Muscle layer of duodenum (tissue), 2 donors: ENCODE data around the gene APBB2.

Experiments
- H3K27ac ChIP-seq: one replicate; pipeline ENCODE4 v1.7.0; 2013; ENCODE audit warnings: mild to moderate bottlenecking, low read length
- H3K27me3 ChIP-seq: one replicate; pipeline ENCODE4 v1.7.0; 2013; ENCODE audit warnings: low read depth, mild to moderate bottlenecking, control low read depth, low read length
- H3K36me3 ChIP-seq, 2 donors: one replicate each; pipeline ENCODE4 v1.7.0; 2013; ENCODE audit warnings: low read length in 2 of 2, control low read depth in 1 of 2, mild to moderate bottlenecking in 1 of 2; ENCODE audit not compliant: insufficient read depth in 2 of 2, control insufficient read depth in 1 of 2
- H3K4me1 ChIP-seq, 2 donors: one replicate each; pipeline ENCODE4 v1.7.0; 2013; ENCODE audit warnings: low read length in 2 of 2, mild to moderate bottlenecking in 2 of 2, control low read depth in 1 of 2, moderate library complexity in 1 of 2; ENCODE audit not compliant: insufficient read depth in 2 of 2, control insufficient read depth in 1 of 2
- H3K4me3 ChIP-seq, 2 donors: one replicate each; pipeline ENCODE4 v1.7.0; 2013; ENCODE audit warnings: low read length in 2 of 2, low read depth in 1 of 2, mild to moderate bottlenecking in 1 of 2
- H3K9me3 ChIP-seq, 2 donors: one replicate each; pipeline ENCODE4 v1.7.0; 2013; ENCODE audit warnings: low read length in 2 of 2, control low read depth in 1 of 2, mild to moderate bottlenecking in 1 of 2; ENCODE audit not compliant: control insufficient read depth in 1 of 2
- donor health status: healthy.

APBB2 gene

GRCh38 chr4:40842318-40842717, 372.0 kb downstream of the APBB2 start:
- no peak overlapping the region for H3K27ac ChIP-seq
- H3K4me3 ChIP-seq: no peak overlapping the region
- no peaks in the 10 kb centered on the region for H3K9me3 ChIP-seq
- H3K4me1 ChIP-seq: no peaks in the 10 kb centered on the region
- no peaks in the 10 kb centered on the region for H3K36me3 ChIP-seq
- H3K27me3 ChIP-seq: no peaks in the 10 kb centered on the region

GRCh38 chr4:40840985-40841571, 373.3 kb downstream of the APBB2 start:
- Histone ChIP-seq H3K36me3 (peaks cover 0 to 2% of the 10 kb centered on the region in 2 donors), H3K9me3 (no peaks in the 10 kb centered on the region), H3K4me1 (no peaks in the 10 kb centered on the region)

DNA sequence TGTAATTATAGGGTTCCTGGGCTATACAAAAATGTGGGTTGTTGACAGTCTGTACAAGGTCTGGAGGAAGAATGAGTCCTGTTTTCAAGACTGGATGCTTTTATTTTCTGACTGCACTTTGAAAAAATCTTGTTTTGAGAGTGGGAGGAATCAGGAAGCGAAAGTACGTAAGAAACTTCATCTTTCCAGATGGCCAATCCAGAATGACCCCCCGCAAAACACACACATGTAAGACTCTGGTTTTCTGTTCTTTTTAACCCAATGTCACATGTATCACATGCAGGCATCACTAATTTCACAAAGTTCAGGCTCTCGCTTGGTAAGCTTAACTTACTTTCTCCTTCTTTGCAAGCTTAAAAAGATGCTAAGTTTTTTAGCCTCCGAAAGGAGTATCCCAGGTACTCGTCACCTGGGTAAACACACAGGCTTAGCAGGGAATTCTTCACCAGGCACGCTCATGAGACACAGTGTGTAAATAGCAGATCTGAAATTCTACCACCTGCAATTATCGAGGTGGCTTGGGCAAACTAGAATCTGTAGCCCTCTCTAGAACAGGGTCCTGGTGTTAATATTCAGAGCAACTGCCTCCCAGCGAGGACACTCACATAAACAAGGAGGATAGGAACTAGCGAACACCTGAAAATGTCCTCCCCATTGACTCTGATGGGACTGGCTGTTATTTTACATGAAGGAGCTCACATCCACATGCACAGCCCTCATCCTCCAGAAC, 373.9 kb downstream of the APBB2 start:
- H3K27me3 ChIP-seq: no peaks in the 10 kb centered on the region
- H3K27ac ChIP-seq: no peak overlapping the region
- peaks cover 0 to 7% of the 10 kb centered on the region in 2 donors for H3K36me3 ChIP-seq
- H3K9me3 ChIP-seq: no peaks in the 10 kb centered on the region
- H3K4me1 ChIP-seq: no peaks in the 10 kb centered on the region
- H3K4me3 ChIP-seq: no peak overlapping the region

More at GRCh38 chr4:40840985-40841571, 373.3 kb downstream of the APBB2 start:
- Histone ChIP-seq H3K27me3 (no peaks in the 10 kb centered on the region), H3K4me3 (no peak overlapping the region), H3K27ac (no peak overlapping the region)

DNA sequence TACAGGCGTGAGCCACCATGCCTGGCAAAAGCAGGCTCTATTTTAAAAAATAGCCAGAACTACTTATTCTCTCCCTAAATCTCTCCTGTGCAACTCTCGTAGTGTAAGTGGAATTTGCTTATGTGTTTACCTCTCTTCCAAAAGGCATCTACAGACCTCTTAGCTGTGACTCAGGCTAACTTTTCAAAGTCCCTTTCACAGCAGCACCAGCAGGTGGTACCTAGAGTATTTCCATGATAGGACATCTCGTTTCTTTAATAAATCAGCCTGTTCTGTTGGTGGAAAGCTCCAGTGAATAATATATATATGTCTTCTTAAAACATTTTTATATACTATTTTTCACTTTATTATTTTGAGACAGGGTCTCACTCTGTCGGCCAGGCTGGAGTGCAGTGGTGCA, 375.6 kb downstream of the APBB2 start:
- H3K36me3 ChIP-seq: peaks cover 0 to 7% of the 10 kb centered on the region in 2 donors
- H3K27ac ChIP-seq: no peak overlapping the region
- no peak overlapping the region for H3K4me3 ChIP-seq
- H3K27me3 ChIP-seq: no peaks in the 10 kb centered on the region
- H3K4me1 ChIP-seq: no peaks in the 10 kb centered on the region
- H3K9me3 ChIP-seq: no peaks in the 10 kb centered on the region

DNA sequence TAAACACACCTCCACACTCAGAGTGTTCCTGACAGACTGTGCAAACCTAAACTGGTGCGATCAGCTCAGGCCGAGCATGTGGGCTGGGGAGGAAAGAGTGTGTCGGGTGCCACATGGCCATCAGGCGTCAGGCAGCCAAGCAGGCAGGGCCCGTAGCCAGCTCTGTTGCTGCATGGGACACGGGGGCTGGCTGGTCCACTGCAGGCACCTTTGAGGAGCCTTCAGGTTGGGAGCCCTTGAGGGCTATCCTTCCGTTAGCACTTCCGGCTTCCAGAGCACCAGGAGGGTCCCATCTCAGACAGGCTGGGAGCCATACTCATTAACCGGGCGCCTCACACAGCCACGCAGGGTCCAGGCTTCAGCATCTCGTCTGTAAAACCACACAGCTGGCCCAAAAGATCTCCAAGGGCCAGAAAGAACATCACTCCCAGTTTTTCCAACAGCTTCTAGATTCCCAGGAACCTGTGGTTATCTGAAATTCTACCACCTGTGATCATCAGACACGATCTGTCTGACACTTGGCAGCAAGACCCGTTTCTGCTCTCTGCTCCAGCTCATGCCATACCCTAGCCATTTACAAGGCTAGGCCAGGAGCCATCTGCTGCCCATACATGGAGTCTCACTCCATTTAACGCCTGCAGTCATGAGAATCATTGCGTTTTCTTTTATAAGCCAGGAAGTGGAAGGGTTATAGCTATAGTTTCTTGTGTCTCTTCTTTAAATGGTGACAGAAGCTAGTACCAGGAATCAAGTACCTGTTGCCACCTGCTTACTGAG, 377.1 kb downstream of the APBB2 start:
- H3K27me3 ChIP-seq: no peaks in the 10 kb centered on the region
- no peaks in the 10 kb centered on the region for H3K9me3 ChIP-seq
- H3K36me3 ChIP-seq: peaks cover 0 to 7% of the 10 kb centered on the region in 2 donors
- no peak overlapping the region for H3K27ac ChIP-seq
- H3K4me3 ChIP-seq: no peak overlapping the region
- no peaks in the 10 kb centered on the region for H3K4me1 ChIP-seq

DNA sequence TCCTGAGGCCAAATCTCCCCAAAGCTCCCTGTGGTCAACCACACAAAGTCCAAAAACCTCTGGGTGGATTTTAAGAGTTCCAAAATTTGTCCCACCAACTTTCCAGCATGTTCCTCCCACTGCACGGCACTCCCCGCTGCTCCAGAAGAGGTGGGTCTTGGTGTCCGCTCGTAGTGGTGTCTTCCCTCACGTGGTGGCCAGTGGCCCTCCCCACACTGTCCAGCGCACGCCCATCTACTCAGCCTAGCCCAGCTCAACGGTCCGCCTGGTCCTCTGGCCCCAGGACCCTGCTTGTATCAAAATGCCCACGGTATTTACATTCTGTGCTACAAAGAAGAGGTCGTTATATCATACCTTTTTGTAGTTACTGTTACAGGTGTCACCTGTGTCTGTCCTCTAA, 381.1 kb downstream of the APBB2 start:
- H3K4me3 ChIP-seq: no peak overlapping the region
- no peaks in the 10 kb centered on the region for H3K4me1 ChIP-seq
- no peak overlapping the region for H3K27ac ChIP-seq
- no peaks in the 10 kb centered on the region for H3K9me3 ChIP-seq
- H3K36me3 ChIP-seq: peaks cover 0 to 15% of the 10 kb centered on the region in 2 donors
- H3K27me3 ChIP-seq: no peaks in the 10 kb centered on the region

DNA sequence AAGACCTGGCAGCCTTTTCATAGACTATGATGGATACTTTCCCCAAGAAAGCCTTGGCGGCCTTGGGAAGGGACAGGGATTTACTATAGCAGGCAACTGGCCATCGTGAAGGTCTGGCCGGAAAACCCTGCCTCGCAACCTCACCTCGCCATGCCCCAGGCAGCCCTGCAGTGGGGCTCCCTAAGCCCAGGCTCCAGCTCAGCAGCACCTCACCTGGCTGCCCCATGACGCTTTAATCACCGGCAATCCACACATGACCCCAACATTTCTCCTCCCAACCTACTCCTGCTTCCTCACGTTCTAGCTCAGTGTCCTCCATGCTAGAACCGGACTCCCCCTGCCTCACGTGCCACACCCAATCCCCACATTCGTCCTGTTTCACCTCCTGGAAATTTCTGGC, 382.2 kb downstream of the APBB2 start:
- Histone ChIP-seq H3K36me3 (peaks cover 0 to 15% of the 10 kb centered on the region in 2 donors), H3K9me3 (no peaks in the 10 kb centered on the region)

DNA sequence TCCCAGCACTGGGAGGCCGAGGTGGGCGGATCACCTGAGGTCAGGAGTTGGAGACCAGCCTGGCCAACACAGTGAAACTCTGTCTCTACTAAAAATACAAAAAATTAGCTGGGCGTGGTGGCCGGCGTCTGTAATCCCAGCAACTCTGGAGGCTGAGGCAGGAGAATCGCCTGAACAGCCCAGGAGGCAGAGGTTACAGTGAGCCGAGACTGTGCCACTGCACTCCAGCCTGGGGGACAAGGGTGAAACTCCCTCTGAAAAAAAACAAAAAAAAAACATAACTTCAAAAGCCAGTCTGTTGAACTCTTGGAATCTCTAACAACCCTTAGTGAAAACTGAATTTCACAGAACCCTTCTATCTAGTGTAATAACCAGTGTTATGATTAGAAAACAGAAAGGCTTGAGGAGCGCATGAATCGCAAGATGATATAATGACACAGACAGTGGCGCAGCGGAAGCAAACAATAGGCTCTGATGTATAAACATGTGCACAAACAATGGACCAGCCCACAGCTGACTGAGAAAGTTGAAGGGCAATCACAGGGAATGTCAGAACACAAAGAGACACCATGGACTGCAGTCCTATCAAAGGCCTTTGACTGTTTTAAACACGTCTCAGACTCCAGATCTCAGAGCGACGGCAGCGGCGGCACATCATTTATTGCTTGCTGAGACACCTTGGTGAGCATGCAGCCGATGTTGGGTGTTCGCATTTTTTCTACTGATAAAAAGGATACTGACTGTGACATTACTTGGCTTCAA, 383.0 kb downstream of the APBB2 start:
- Histone ChIP-seq H3K27ac (no peak overlapping the region), H3K4me3 (no peak overlapping the region), H3K27me3 (no peaks in the 10 kb centered on the region), H3K4me1 (no peaks in the 10 kb centered on the region), H3K9me3 (no peaks in the 10 kb centered on the region), H3K36me3 (peaks cover 0 to 18% of the 10 kb centered on the region in 2 donors)

More for the DNA sequence above, 382.2 kb downstream of the APBB2 start:
- Histone ChIP-seq H3K4me1 (no peaks in the 10 kb centered on the region), H3K27me3 (no peaks in the 10 kb centered on the region), H3K4me3 (no peak overlapping the region), H3K27ac (no peak overlapping the region)

DNA sequence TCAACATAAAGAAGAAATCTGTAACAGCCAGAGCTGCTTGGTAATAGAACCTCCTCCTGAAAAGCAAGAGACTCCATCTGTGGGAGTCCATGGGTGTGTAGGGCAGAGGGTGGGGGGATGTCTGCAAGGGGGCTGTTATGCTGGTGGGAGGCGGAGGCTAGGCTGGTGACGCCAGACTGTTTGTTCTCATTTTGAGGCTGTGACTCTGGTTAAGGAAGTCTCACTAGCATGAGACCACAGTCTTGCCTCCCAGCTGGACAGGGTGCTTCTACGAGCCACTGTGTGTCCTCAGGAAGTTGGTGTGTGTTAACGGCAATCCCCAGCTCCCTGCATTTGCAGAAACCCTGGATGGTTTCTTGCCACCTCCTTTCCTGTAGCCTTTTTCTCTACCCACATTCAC, 384.8 kb downstream of the APBB2 start:
- no peak overlapping the region for H3K27ac ChIP-seq
- peaks cover 0 to 23% of the 10 kb centered on the region in 2 donors for H3K36me3 ChIP-seq
- no peaks in the 10 kb centered on the region for H3K4me1 ChIP-seq
- H3K4me3 ChIP-seq: no peak overlapping the region
- H3K9me3 ChIP-seq: no peaks in the 10 kb centered on the region
- no peaks in the 10 kb centered on the region for H3K27me3 ChIP-seq

- H3K36me3 ChIP-seq: peaks cover 0 to 25% of the 10 kb centered on the region in 2 donors
- no peaks in the 10 kb centered on the region for H3K9me3 ChIP-seq
- no peaks in the 10 kb centered on the region for H3K4me1 ChIP-seq
Measured at GRCh38 chr4:40828661-40829060, 385.7 kb downstream of the APBB2 start.

DNA sequence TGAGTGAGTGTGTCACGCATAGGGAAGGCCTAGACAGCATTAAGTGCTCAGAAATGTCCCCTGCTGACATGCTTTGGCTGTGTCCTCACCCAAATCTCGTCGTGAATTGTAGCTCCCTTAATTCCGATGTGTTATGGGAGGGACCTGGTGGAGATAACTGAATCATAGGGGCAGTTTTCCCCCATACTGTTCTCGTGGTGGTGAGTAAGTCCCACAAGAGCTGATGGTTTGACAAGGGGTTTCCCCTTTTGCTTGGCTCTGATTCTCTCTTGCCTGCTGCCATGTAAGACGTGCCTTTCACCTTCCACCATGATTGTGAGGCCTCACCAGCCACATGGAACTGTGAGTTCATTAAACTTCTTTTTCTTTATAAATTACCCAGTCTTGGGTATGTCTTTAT, 386.6 kb downstream of the APBB2 start:
- no peaks in the 10 kb centered on the region for H3K27me3 ChIP-seq
- H3K27ac ChIP-seq: no peak overlapping the region
- H3K36me3 ChIP-seq: peaks cover 9 to 34% of the 10 kb centered on the region in 2 donors
- H3K4me3 ChIP-seq: no peak overlapping the region
- no peaks in the 10 kb centered on the region for H3K4me1 ChIP-seq
- no peaks in the 10 kb centered on the region for H3K9me3 ChIP-seq

More at GRCh38 chr4:40828661-40829060, 385.7 kb downstream of the APBB2 start:
- no peak overlapping the region for H3K4me3 ChIP-seq
- H3K27ac ChIP-seq: no peak overlapping the region
- H3K27me3 ChIP-seq: no peaks in the 10 kb centered on the region
